HUDEP-2 (cell line): Measurements from ENCODE around the gene IRF4.
"Not testable (repeated sequence)": the region's sequence is repeated elsewhere in the genome, so short reads cannot be mapped to it uniquely, and the experiment has no call there.

ENCODE experiments used
- DNase-seq, 76 experiments: peaks; one replicate each; lab custom pipeline; 2025; ENCODE audit not compliant: unreplicated experiment in 76 of 76; lab: John Stamatoyannopoulos, UW

The IRF4 gene

DNA sequence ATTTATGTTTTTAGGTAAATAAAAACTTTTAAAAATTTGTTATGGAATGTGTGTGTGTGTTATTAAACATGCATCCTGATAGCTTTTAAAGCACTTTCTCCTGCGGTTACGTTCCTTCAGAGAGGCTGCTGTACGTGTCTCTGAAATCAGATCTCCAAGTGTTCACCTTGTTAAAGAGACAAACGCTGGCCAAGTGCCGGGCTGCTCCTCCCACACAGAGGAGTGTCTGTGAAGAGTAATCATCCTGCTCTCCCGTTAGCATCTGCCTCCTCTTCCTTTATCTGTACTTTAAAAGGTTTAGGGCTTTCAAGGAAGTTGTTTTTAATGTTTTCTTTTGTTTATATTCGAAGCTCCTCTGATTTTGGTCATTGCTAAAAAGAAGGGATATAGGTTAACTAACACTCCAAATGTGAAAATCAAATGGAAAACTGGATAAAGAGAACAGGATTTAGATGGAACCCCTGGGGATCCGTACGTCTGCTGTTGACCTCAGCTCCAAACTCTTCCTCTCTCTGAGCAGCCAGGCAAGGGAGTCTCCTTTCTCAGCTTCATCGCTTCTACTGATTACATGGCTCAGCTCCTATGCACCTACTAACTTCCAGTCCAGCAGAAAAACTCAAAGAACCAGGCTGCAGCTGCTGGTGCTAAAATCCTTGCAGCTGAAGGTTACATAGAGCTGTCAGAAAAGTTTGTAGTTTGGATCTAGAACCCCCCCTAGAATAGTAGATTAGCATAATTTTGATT, 20.0 kb downstream of the IRF4 start:
- no peak for DNase-seq

GRCh38 chr6:412146-412886, 20.8 kb downstream of the IRF4 start:
- no peak for DNase-seq

DNA sequence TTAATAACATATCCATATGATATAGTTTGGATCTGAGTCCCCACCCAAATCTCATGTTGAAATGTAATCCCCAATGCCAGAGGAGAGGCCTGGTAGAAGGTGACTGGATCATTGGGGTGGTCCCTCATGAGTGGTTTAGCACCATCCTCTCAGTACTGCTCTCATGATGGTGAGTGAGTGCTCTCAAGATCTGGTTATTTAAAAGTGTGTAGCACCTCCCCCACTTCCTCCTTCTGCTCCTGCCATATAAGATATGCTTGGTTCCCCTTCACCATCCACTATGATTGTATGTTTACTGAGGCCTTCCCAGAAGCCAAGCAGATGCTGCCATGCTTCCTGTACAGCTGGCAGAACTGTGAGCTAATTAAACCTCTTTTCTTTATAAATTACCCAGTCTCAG, 22.9 kb downstream of the IRF4 start:
- no peak for DNase-seq

DNA sequence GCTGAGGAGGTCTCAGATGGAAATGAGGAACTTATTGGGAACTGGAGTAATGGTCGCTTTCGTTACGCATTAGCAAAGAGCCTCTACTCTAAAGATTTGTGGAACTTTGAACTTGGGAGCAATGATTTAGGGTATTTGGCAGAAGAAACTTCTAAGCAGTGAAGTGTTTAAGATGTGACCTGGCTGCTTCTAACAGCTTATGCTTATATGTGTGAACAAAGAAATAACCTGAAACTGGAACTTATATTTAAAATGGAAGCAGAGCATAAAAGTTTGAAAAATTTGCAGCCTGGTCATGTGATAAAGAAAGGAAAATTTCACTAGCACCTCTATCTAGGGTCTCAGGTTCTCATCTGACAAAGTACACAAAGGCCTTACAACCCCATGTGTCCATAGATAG, 23.5 kb downstream of the IRF4 start:
- no peak for DNase-seq

- DNase-seq = no peak
Measured at GRCh38 chr6:421211-421610, 29.7 kb downstream of the IRF4 start.

DNA sequence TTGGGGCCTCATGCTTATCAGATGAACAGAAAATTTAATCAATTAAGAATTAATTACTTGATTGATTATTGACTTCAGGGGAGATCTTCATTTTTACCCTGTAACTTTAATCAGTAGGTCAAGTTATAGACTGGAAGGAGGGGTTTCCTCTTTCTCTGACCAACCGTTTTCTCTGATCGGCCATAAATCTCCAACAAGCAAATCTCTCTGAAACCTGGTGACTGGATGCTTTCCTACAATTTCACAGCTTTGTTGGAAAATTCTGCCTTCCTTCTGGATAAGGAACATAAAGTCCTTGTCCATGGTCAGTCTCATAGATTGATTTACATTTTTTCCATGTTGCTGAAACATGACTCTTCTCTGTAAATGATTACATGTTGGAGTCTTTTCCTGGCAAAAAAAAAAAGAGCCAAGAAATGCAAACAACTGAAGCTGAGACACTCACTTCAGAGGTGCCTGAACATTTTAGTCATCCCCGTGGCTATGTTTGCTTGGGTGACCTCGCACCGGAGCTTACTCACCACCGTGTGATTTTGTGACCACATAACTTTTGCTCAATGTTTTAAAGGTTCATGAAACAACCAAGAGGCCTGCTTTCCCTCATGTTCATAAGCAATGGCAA, 31.0 kb downstream of the IRF4 start:
- DNase-seq = no peak

GRCh38 chr6:423055-423798, 31.7 kb downstream of the IRF4 start:
- DNase-seq = no peak

DNA sequence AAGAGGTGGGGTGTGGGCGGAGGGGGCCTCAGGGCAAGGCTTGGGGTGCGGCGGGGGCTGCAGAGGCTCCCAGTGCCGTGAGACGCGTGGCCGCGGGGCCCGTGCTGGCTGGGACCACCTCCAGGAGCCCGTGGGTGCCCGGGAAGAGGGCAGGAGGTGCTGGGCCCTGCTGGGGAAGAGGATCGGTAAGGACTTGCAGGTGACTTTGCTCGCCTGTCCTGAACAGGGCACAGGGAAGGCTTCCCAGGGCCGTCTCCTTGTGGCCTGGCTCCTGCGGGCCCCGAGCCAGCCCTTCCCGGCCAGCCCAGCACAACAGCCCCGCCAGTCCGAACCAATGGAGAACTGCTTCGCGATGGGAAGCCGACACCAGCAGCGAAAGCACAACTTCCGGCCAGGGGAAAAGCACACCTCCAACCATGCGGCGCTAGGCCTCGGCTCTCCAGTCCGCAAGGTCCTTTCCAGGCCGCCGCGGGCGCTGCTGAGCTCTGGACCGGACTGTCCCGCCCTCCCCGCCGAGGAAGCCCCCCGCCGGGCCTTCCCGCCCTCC, 32.3 kb downstream of the IRF4 start:
- DNase-seq = no peak

GRCh38 chr6:424741-425417, 33.3 kb downstream of the IRF4 start:
- DNase-seq = no peak

GRCh38 chr6:425418-425788, 33.9 kb downstream of the IRF4 start:
- not testable (repeated sequence) for DNase-seq

GRCh38 chr6:426198-426738, 34.7 kb downstream of the IRF4 start:
- not testable (repeated sequence) for DNase-seq

DNA sequence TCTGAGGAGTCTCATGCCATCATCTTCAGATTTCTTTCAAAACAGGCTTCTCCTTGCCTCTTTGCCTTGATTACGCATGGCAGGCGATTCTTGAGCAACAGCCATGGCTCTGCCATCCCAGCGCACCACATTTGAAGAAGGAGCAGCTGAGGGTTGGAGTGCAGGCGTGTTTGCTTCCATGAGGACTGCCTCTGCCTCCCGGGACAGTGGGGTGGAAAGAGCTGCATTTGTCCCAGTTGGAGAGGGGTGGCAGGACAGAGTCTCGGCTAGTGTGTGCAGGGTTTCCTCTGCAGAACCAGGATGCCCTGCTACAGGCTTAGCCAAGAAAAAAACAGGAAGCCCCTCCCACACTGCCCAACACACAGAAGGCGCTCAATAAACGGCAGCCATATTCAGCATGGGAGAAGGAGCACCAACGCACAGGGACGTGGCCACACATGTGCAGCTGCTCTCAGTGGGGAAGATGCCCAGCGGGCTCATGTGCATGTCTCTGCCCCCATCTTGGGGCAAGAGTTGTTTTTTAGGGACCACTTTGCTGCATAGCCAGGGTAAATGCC, 36.6 kb downstream of the IRF4 start:
- no peak for DNase-seq

- no peak for DNase-seq
Measured at GRCh38 chr6:429515-430121, 38.1 kb downstream of the IRF4 start.

DNA sequence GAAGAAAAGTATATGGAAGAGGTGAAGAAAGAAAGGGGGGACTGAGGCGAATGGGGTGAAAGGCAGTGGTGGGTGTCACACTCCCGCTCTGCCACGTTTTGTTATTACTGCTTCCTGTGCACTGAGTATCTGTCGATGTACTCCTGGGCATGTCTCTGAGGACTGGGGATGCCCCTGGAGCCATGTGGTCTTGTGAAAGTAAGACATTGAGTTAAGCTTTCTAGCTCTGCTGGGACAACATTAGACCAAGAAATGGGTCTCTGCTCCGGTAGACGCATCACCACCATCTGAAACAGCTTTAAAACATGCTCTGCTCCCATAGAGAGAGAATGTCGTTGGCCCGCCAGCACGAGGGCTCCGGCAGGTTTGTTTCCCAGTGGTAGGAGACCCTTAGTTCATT, 40.0 kb downstream of the IRF4 start:
- no peak for DNase-seq

GRCh38 chr6:431986-432385, 40.4 kb downstream of the IRF4 start:
- DNase-seq = no peak

DNA sequence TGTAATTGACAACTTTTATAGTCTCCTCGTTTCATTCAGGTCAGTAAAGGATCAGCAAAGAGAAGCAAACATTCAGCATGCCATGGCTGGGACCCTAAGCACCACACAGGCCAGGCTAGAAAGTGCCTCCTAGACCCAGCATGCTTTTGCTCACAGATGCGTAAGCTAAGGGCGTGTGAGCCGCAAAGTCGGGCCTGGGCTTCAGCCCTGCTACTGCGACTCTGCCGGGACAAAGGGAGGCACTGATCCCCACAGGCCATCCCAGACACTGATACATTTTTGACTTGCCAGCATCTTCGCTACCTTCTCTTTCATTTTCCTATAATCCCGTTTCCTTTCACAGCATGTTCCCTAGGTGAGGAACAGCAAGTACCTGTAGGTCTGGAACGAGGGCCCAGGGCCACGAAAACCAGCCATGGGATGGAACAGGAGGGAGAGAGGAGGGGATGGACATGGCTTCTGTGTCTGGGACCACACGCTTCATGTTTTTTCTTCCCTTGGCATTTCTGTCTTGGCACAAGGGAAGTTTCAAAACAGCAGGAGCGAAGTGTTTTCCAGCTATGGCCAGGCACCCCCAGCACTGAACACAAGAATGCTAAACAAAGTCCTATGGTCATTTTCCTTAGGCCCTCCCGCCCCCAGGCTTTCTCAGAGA, 42.6 kb downstream of the IRF4 start:
- no peak for DNase-seq

DNA sequence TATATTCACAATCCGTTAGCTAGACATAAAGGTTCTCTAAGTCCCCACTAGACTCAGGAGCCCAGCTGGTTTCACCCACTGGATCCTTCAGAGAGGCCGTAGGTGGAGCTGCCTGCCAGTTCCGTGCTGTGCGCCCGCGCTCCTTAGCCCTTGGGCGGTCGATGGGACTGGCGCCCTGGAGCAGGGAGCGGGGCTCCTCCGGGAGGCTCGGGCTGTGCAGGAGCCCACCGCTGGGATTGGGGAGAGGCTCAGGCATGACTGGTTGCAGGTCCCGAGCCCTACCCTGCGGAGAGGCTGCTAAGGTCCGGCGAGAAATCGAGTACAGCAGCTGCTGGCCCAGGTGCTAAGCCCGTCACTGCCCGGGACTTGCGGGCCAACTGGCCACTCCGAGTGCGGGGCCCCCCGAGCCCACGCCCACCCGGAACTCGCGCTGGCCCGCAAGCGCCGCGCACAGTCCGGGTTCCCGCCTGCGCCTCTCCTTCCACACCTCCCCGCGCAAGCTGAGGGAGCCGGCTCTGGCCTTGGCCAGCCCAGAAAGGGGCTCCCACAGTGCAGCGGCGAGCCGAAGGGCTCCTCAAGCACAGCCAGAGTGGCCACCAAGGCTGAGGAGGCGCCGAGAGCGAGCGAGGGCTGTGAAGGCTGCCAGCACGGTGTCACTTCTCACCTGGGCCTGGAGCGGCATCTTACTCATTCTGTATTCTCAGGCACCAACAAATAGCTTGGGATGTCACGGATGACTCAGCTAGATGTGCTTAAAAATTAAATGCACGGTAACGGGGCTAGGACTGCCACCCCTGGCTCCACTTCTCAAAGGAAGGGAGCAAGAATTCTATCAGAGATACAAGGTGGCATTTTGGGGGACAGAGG, 44.1 kb downstream of the IRF4 start:
- DNase-seq = no peak
